SK-N-SH (cell line): ENCODE results near the gene MOSPD2. TPM values are rescaled to one million over a fixed set of nuclear protein-coding genes. Genes with fewer than 3 reads are reported as not detected.

Source experiments
- CTCF ChIA-PET: fragments of 300-600, 350-600 bp; formaldehyde crosslinking; extraction: SDS; loops from one replicate; lab custom pipeline; 2021; lab: Yijun Ruan, JAX
- POLR2A ChIA-PET: fragments of 350-600 bp; sonication (Branson Sonifier 250); formaldehyde crosslinking; extraction: SDS; loops from one replicate; lab custom pipeline; 2020; ENCODE audit warnings: antibody characterized with exemption, inconsistent platforms; lab: Yijun Ruan, JAX
- DNase-seq: peaks from one replicate; pipeline ENCODE4 v3.0.0; 2012
- H2AFZ ChIP-seq: fragments of 200-600 bp; sonication (generic); 2 replicates; pipeline ENCODE4 v1.8.1; 2016; ENCODE audit warnings: antibody characterized with exemption, mild to moderate bottlenecking, low read depth
- H3F3A ChIP-seq: fragments of 200-600 bp; sonication (generic); replicated peaks from 2 replicates; pipeline ENCODE3; 2016; ENCODE audit warnings: antibody characterized with exemption, mild to moderate bottlenecking; ENCODE audit not compliant: insufficient read depth
- H3K27ac ChIP-seq, 2 experiments: fragments of 200-500 bp in 1 of 2; fragments of 200-600 bp in 1 of 2; sonication (Bioruptor generic) in 1 of 2; sonication (generic), shearing (Covaris generic) in 1 of 2; 2 replicates each; pipeline versions ENCODE4 v1.5.1 to v1.6.1; 2014 to 2016; ENCODE audit warnings: low read depth in 2 of 2, inconsistent platforms in 1 of 2, low read length in 1 of 2, mild to moderate bottlenecking in 1 of 2, mixed read lengths in 1 of 2
- H3K27me3 ChIP-seq: fragments of 200-600 bp; sonication (generic), shearing (Covaris generic); 2 replicates; pipeline ENCODE4 v1.6.1; 2016; ENCODE audit warnings: mixed run types; ENCODE audit not compliant: insufficient read depth
- H3K36me3 ChIP-seq, 2 experiments: fragments of 200-500 bp in 1 of 2; fragments of 200-600 bp in 1 of 2; sonication (Bioruptor generic) in 1 of 2; sonication (generic) in 1 of 2; replicated peaks in 1 of 2; 2 replicates each; pipeline versions ENCODE3 to v1.5.1; 2014 to 2016; ENCODE audit warnings: low read length in 1 of 2, mild to moderate bottlenecking in 1 of 2; ENCODE audit not compliant: insufficient read depth in 2 of 2, control insufficient read depth in 1 of 2
- H3K4me1 ChIP-seq, 2 experiments: fragments of 200-500 bp in 1 of 2; fragments of 200-600 bp in 1 of 2; sonication (Bioruptor generic) in 1 of 2; sonication (generic), shearing (Covaris generic) in 1 of 2; 2 replicates each; pipeline versions ENCODE4 v1.5.1 to v1.6.1; 2014 to 2016; ENCODE audit warnings: low read depth in 1 of 2, low read length in 1 of 2, mixed run types in 1 of 2; ENCODE audit not compliant: insufficient read depth in 2 of 2, control insufficient read depth in 1 of 2
- H3K4me2 ChIP-seq: fragments of 200-600 bp; sonication (generic), shearing (Covaris generic); 2 replicates; pipeline ENCODE4 v1.6.1; 2017; ENCODE audit warnings: mixed run types
- H3K4me3 ChIP-seq, 2 experiments: fragments of 200-500 bp in 1 of 2; fragments of 200-600 bp in 1 of 2; sonication (Bioruptor generic) in 1 of 2; sonication (generic), shearing (Covaris generic) in 1 of 2; 2 replicates each; pipeline versions ENCODE4 v1.5.1 to v1.8.1; 2014 to 2016; ENCODE audit warnings: low read depth in 2 of 2, inconsistent platforms in 1 of 2, low read length in 1 of 2, mild to moderate bottlenecking in 1 of 2, mixed read lengths in 1 of 2, moderate library complexity in 1 of 2
- H3K79me2 ChIP-seq: fragments of 200-600 bp; sonication (generic); 2 replicates; pipeline ENCODE4 v1.8.1; 2017; ENCODE audit warnings: mild to moderate bottlenecking; ENCODE audit not compliant: insufficient read depth
- H3K9ac ChIP-seq: fragments of 200-600 bp; sonication (generic); 2 replicates; pipeline ENCODE4 v1.6.1; 2017; ENCODE audit warnings: mixed run types
- H3K9me2 ChIP-seq: fragments of 200-600 bp; sonication (generic); 2 replicates; pipeline ENCODE4 v1.6.1; 2017; ENCODE audit warnings: mixed run types
- H3K9me3 ChIP-seq: fragments of 200-600 bp; sonication (generic); 2 replicates; pipeline ENCODE4 v1.6.1; 2017; ENCODE audit warnings: mixed run types, mild to moderate bottlenecking, moderate library complexity
- H4K20me1 ChIP-seq: fragments of 200-600 bp; sonication (generic); 2 replicates; pipeline ENCODE4 v1.6.1; 2017; ENCODE audit warnings: mild to moderate bottlenecking, mixed run types; ENCODE audit not compliant: insufficient read depth
- ELF1 ChIP-seq: IDR thresholded peaks from 2 replicates; pipeline ENCODE4 v1.4.0; 2012
- EP300 ChIP-seq, 2 experiments: IDR thresholded peaks; 2 replicates each; pipeline versions ENCODE4 v1.4.0 to v1.6.1; 2012; ENCODE audit warnings: borderline replicate concordance in 1 of 2, low read depth in 1 of 2, low read length in 1 of 2
- EZH2phosphoT487 ChIP-seq: fragments of 200-600 bp; sonication (generic); IDR thresholded peaks from 2 replicates; pipeline ENCODE4 v1.6.1; 2017; ENCODE audit warnings: low read depth, mixed run types, mild to moderate bottlenecking, antibody characterized with exemption, moderate library complexity, borderline replicate concordance
- FOXM1 ChIP-seq: IDR thresholded peaks from 2 replicates; pipeline ENCODE4 v1.4.0; 2012; ENCODE audit warnings: low read depth, mild to moderate bottlenecking
- GATA2 ChIP-seq: sonication (generic); formaldehyde crosslinking; IDR thresholded peaks from 2 replicates; pipeline ENCODE4 v1.5.0; 2020; ENCODE audit warnings: mild to moderate bottlenecking, missing genetic modification reagents
- MEF2A ChIP-seq: IDR thresholded peaks from 2 replicates; pipeline ENCODE4 v1.4.0; 2012; ENCODE audit warnings: low read depth, borderline replicate concordance
- RAD21 ChIP-seq: IDR thresholded peaks from 2 replicates; pipeline ENCODE4 v1.6.1; 2012; ENCODE audit warnings: mild to moderate bottlenecking, low read length
- RCOR1 ChIP-seq: fragments of 150-350 bp; IDR thresholded peaks from 2 replicates; pipeline ENCODE4 v1.6.1; 2017; ENCODE audit warnings: antibody characterized with exemption, low read length
- SIN3A ChIP-seq: IDR thresholded peaks from 2 replicates; pipeline ENCODE4 v1.6.1; 2012; ENCODE audit warnings: low read depth, mild to moderate bottlenecking, low read length, moderate library complexity, borderline replicate concordance
- SMC3 ChIP-seq: IDR thresholded peaks from 2 replicates; pipeline ENCODE4 v1.6.1; 2012; ENCODE audit warnings: low read depth, low read length, improper control_type of control experiment
- TAF1 ChIP-seq: IDR thresholded peaks from 2 replicates; pipeline ENCODE4 v1.6.1; 2012; ENCODE audit warnings: low read depth, mild to moderate bottlenecking, low read length, moderate library complexity, borderline replicate concordance
- TEAD4 ChIP-seq: IDR thresholded peaks from 2 replicates; pipeline ENCODE4 v1.4.0; 2012; ENCODE audit warnings: mild to moderate bottlenecking, borderline replicate concordance; ENCODE audit not compliant: insufficient read depth
- YY1 ChIP-seq: IDR thresholded peaks from 2 replicates; pipeline ENCODE4 v1.4.0; 2012; ENCODE audit warnings: low read depth, mild to moderate bottlenecking
- WGBS: methylation state at CpG from one replicate; pipeline ENCODE4 v1.1.6; 2017; ENCODE audit warnings: low lambda C conversion rate; 5-methylcytosine and 5-hydroxymethylcytosine counted together
- polyA plus RNA-seq, 3 experiments: library from polyadenylated mRNA; depleted of rRNA; stranded (reverse); fragments of >200 nt; gene quantifications; 2 replicates each; pipeline ENCODE4 v1.2.3, GENCODE V29; 2012
- TF ChIP-seq, protein P1 (sequence below): fragments of 200-600 bp; sonication (generic); IDR thresholded peaks from 2 replicates; pipeline ENCODE4 v1.6.1; 2017; ENCODE audit warnings: antibody characterized with exemption, mild to moderate bottlenecking, moderate library complexity
- TF ChIP-seq, protein P2 (sequence below): fragments of 150-350 bp; IDR thresholded peaks from 2 replicates; pipeline ENCODE4 v1.6.1; 2017; ENCODE audit warnings: antibody characterized with exemption, low read length, low read depth, borderline replicate concordance
- TF ChIP-seq, protein P3 (sequence below): IDR thresholded peaks from 2 replicates; pipeline ENCODE4 v1.6.1; 2012; ENCODE audit warnings: mild to moderate bottlenecking, low read depth, low read length, moderate library complexity
- TF ChIP-seq, protein P4 (sequence below): IDR thresholded peaks from 2 replicates; pipeline ENCODE4; 2012

MOSPD2 gene
- polyA plus RNA-seq, 1 of the 3 experiments (the other 2 are of a cell fraction) = 7.6 TPM

DNA sequence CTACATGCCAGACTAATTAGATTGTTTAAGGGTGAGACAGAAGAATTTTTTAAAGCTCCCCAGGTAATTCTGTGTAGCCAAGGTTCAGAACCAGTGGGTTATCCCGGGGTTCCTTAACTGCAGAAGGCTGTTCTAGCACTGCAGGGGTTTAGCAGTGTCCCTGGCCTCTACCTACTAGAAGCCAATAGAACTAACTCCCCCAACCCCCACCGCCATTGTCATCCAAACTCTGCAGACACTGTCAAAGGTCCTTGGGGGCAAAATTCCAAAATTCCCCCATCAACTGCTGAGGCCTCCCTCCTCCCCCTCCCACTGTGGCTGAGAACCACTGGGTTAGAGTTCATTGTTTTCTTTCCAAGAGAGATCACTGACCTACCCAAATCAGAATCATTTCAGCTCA is 66.4 kb downstream of the MOSPD2 start:
- Histone ChIP-seq H4K20me1 (no peaks in the 10 kb centered on the region), H3K9me2 (no peaks in the 10 kb centered on the region), H2AFZ (no peak overlapping the region), H3K4me3 (no peak overlapping the region), H3K79me2 (no peaks in the 10 kb centered on the region), H3K36me3 (no peaks in the 10 kb centered on the region), H3F3A (no peaks in the 10 kb centered on the region), H3K9me3 (no peaks in the 10 kb centered on the region), H3K9ac (no peak overlapping the region), H3K27ac (no peak overlapping the region), H3K27me3 (no peaks in the 10 kb centered on the region), H3K4me2 (no peak overlapping the region), H3K4me1 (0 out of 4 replicates have a peak, but pooled peaks cover 0 to 5% of the 10 kb centered on the region in 2 experiments)
- ChIA-PET POLR2A (no interaction called here), CTCF (no interaction called here)
- DNase-seq = no peak
- TF ChIP-seq, protein P1, sequence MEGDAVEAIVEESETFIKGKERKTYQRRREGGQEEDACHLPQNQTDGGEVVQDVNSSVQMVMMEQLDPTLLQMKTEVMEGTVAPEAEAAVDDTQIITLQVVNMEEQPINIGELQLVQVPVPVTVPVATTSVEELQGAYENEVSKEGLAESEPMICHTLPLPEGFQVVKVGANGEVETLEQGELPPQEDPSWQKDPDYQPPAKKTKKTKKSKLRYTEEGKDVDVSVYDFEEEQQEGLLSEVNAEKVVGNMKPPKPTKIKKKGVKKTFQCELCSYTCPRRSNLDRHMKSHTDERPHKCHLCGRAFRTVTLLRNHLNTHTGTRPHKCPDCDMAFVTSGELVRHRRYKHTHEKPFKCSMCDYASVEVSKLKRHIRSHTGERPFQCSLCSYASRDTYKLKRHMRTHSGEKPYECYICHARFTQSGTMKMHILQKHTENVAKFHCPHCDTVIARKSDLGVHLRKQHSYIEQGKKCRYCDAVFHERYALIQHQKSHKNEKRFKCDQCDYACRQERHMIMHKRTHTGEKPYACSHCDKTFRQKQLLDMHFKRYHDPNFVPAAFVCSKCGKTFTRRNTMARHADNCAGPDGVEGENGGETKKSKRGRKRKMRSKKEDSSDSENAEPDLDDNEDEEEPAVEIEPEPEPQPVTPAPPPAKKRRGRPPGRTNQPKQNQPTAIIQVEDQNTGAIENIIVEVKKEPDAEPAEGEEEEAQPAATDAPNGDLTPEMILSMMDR = no peak
- TF ChIP-seq, protein P2, sequence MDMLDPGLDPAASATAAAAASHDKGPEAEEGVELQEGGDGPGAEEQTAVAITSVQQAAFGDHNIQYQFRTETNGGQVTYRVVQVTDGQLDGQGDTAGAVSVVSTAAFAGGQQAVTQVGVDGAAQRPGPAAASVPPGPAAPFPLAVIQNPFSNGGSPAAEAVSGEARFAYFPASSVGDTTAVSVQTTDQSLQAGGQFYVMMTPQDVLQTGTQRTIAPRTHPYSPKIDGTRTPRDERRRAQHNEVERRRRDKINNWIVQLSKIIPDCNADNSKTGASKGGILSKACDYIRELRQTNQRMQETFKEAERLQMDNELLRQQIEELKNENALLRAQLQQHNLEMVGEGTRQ = no peak
- TF ChIP-seq YY1 (no peak), RAD21 (no peak), GATA2 (CRISPR knock-in tag) (no peak), SMC3 (no peak), MEF2A (no peak), EZH2phosphoT487 (no peak), EP300 (IDR thresholded peaks at IDR 0.05; ENCODE audit: borderline replicate concordance in 1 of 2, low read depth in 1 of 2, low read length in 1 of 2) (no peak), TEAD4 (no peak), RCOR1 (no peak), FOXM1 (no peak), TAF1 (no peak), ELF1 (no peak), SIN3A (no peak)
- TF ChIP-seq, protein P3, sequence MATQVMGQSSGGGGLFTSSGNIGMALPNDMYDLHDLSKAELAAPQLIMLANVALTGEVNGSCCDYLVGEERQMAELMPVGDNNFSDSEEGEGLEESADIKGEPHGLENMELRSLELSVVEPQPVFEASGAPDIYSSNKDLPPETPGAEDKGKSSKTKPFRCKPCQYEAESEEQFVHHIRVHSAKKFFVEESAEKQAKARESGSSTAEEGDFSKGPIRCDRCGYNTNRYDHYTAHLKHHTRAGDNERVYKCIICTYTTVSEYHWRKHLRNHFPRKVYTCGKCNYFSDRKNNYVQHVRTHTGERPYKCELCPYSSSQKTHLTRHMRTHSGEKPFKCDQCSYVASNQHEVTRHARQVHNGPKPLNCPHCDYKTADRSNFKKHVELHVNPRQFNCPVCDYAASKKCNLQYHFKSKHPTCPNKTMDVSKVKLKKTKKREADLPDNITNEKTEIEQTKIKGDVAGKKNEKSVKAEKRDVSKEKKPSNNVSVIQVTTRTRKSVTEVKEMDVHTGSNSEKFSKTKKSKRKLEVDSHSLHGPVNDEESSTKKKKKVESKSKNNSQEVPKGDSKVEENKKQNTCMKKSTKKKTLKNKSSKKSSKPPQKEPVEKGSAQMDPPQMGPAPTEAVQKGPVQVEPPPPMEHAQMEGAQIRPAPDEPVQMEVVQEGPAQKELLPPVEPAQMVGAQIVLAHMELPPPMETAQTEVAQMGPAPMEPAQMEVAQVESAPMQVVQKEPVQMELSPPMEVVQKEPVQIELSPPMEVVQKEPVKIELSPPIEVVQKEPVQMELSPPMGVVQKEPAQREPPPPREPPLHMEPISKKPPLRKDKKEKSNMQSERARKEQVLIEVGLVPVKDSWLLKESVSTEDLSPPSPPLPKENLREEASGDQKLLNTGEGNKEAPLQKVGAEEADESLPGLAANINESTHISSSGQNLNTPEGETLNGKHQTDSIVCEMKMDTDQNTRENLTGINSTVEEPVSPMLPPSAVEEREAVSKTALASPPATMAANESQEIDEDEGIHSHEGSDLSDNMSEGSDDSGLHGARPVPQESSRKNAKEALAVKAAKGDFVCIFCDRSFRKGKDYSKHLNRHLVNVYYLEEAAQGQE = no peak
- TF ChIP-seq, protein P4, sequence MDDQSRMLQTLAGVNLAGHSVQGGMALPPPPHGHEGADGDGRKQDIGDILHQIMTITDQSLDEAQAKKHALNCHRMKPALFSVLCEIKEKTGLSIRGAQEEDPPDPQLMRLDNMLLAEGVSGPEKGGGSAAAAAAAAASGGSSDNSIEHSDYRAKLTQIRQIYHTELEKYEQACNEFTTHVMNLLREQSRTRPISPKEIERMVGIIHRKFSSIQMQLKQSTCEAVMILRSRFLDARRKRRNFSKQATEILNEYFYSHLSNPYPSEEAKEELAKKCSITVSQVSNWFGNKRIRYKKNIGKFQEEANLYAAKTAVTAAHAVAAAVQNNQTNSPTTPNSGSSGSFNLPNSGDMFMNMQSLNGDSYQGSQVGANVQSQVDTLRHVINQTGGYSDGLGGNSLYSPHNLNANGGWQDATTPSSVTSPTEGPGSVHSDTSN = no peak
- WGBS = 45% methylated on average over 2 of the region's 2 CpGs
